ENCODE measurements around the gene ANKS1A.

GRCh38 chr6:35054743-35055130 lies 165.7 kb downstream of the ANKS1A start:
- TF ChIP-seq, protein P1, sequence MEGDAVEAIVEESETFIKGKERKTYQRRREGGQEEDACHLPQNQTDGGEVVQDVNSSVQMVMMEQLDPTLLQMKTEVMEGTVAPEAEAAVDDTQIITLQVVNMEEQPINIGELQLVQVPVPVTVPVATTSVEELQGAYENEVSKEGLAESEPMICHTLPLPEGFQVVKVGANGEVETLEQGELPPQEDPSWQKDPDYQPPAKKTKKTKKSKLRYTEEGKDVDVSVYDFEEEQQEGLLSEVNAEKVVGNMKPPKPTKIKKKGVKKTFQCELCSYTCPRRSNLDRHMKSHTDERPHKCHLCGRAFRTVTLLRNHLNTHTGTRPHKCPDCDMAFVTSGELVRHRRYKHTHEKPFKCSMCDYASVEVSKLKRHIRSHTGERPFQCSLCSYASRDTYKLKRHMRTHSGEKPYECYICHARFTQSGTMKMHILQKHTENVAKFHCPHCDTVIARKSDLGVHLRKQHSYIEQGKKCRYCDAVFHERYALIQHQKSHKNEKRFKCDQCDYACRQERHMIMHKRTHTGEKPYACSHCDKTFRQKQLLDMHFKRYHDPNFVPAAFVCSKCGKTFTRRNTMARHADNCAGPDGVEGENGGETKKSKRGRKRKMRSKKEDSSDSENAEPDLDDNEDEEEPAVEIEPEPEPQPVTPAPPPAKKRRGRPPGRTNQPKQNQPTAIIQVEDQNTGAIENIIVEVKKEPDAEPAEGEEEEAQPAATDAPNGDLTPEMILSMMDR (conservative IDR thresholded peaks at IDR 0.05; ENCODE audit: low read depth, low read length), result no peak
- TF ChIP-seq RCOR1 (IDR thresholded peaks at IDR 0.05; ENCODE audit: insufficient replicate concordance, low read length) (no peak), POLR2A (IDR thresholded peaks at IDR 0.05; ENCODE audit: low read depth, low read length) (no peak), MAFK (IDR thresholded peaks at IDR 0.05; ENCODE audit: low read depth, low read length) (no peak), FOS (IDR thresholded peaks at IDR 0.05; ENCODE audit: low read depth, low read length) (no peak), MXI1 (IDR thresholded peaks at IDR 0.05; ENCODE audit: borderline replicate concordance, low read depth, low read length) (no peak)

All from IMR-90 (cell line).